HT1080 (cell line): ENCODE measurements around the gene RDH13. TPM values are rescaled to one million over a fixed set of nuclear protein-coding genes. Genes with fewer than 3 reads are reported as not detected.
"Not testable (repeated sequence)": the region's sequence is repeated elsewhere in the genome, so short reads cannot be mapped to it uniquely, and the experiment has no call there.

Experiments used
- DNase-seq: peaks from one replicate; pipeline ENCODE4 v3.0.0-alpha.2; 2015; ENCODE audit warnings: low read depth
- total RNA-seq: library from RNA; depleted of rRNA; stranded (reverse); fragments of >200 nt; shearing (Covaris generic); gene quantifications from 2 replicates; pipeline ENCODE4 v1.2.3, GENCODE V29; 2014; rRNA removed

Gene RDH13
- total RNA-seq, 1 experiment from 2014 or later: 15.6 TPM

DNA sequence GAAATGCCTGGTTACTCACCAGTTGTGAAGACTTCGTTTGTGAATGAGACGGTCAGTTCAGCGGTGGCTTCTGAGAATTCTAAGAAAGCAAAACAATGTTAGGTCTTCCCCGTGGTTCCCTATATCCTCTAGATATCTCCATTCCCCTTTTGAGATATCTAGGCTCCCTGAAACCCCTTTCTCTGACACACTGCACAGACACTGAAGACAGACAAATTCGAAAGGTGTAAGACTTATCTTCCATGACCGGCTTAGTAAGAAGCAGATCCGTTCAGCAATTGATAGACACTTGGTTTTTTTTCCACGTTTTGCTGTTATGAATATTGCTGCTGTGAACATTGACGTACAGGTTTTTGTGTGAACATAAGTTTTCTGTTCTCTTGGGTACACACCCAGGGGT, 44.3 kb downstream of the RDH13 start:
- DNase-seq: no peak

DNA sequence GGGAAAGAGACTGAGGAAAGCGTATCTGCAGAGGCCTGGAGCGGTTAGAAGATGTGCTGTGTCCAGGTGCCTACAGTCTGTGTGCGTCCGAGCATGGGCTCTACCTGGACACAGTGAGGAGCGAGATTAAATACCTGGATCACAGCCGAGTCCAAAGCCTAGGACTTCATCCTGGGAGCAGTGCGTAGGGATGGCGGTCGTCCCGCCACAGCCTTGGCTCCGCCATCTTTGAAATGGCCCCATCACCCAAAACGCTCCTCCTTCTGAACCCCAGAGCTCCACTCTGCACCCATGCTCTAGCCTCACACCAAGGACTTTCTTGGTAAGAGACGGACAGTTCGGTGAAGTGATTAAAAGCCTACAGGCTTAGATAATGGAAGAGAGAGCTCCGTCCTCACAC, 44.7 kb downstream of the RDH13 start:
- DNase-seq: no peak

DNA sequence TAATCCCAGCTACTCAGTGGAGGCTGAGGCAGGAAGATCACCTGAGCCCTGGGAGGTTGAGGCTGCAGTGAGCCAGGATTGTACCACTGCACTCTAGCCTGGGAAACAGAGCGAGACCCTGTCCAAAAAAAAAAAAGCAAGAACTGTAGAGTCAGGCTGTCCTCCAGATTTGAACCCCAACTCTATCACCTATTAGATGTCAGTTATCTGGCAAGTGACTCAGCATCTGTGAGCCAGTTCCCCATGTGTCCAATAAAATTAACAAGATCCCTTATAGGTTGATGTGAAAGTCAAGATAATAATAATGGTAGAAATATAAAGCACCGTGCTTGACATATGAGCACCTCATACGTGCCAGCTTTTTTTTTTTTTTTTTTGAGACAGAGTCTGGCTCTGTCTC, 46.9 kb downstream of the RDH13 start:
- DNase-seq: no peak

DNA sequence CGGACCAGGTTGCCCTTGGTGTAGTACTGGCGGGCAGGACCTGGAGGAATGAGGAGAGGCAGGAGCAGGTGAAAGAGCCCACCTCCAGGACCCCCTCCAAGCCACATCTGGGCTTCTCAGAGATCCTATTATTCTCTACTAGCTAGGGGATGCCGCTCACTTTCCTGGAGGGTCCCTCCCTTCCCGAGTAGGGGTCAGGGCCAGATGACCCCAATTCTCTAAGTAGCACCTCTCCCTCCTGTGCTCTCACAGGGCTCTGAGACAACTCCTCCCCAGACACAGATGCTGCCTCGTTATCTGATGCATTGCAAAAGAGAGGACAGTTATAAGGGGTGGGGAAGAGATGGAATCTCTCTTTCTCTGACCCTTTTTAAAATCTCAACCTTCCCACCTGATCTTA, 47.8 kb downstream of the RDH13 start:
- no peak for DNase-seq

DNA sequence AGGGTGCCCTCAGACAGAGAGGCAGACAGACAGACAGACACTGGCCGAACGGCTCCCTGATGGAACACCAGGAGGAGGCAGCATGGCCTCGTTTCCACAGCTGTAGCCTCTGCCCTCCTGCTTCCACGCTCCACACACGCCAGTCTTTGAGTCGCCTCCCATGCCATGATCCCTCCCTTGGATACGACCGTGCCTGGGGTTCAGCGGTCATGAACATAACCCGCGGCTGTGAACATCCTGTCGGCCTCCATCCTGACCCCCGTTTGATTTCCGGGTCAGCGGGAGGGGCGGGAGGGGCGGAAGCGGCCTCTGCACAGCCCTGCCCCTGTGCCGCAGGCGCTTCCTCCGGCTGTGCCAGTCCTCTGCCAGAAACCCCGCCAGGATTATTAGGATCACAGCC, 48.2 kb downstream of the RDH13 start:
- DNase-seq: peak; percentile 65

DNA sequence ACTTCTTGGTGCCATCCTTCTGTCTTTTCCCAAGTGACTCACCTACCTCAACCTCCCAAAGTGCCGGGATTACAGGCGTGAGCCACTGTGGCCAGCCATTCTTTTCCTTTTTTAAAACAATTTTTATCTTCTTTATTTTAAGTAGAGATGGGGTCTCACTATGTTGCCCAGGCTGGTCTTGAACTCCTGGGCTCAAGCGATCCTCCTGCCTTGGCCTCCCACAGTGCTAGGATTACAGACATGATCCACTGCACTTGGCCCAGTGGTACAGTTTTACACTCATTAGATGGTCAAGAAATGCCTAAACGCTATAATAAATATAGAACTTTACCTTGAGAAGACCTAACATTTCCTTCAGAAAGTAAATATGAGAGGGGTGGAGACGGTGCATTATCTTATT, 49.4 kb downstream of the RDH13 start:
- DNase-seq: no peak

DNA sequence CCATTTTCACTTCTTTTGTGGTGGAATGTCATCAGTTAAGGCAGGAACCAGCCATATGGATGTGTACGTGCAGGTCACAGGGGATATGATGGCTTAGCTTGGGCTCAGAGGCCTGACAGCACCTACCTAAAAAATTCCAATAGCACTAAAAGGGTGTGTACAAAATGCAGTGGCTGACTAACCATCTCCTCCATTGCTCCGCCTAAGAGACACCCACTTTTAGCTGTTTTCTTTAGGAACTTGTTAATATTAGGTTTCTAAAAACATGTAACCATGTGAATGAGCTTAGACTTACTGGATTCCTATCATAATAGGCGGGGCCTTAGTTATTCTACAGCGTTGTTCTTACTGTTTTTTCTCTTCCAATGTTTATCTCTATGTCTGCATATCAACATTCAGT, 50.6 kb downstream of the RDH13 start:
- DNase-seq: no peak

DNA sequence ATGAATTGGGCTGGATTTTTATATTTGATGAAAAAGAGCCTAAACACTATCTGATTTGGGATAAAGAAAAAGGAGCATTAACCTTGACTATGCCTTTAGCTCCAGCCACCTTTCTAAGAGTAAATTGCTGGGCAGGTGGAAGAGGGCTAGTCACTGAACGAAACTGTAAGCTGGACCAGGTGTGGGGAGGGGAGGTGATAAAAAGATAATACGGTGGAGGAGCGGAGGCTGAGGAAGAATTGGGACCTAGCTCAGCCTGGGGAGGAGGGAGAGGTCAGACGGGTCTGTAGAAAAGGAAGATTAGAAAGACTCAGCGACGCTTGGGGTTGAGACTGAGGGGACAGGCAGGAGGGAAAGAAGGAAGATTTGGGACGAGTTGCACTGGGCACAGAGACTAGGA, 52.4 kb downstream of the RDH13 start:
- DNase-seq: not testable (repeated sequence)

DNA sequence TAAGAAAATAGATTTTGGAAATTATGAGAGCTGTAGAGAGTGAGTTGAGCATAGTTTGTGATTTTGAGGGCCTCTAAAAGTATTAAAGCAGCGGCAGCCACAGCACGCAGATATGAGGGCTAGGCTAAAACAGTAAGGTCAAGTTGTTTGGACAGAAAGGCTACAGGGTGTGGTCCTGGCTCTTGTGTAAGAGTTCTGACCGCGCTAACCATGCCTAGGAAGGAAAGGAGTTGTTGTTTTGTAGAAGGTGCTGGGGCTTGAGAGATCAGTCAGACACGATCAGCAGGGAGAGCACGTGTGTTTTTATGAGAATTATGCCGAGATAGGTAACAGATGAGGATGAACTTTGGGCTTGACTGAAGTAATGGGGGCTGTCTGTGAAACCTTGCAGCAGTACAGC, 54.2 kb downstream of the RDH13 start:
- DNase-seq: not testable (repeated sequence)

DNA sequence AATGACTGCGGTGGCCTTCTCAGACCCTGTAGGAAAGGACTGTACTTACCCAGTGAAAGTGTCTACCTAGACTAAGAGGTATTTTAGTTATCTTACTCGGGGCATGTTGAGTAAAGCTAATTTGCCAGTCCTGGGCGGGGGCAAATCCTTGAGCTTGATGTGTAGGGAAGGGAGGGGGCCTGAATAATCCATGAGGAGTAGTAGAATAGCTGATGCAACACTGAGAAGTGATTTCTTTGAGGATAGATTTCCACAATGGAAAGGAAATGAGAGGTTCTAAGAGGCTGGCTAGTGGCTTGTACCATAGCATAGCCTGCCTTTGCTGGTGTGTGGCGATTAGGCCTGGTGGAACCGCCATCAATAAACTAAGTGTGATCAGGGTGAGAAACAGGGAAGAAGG, 54.8 kb downstream of the RDH13 start:
- not testable (repeated sequence) for DNase-seq

DNA sequence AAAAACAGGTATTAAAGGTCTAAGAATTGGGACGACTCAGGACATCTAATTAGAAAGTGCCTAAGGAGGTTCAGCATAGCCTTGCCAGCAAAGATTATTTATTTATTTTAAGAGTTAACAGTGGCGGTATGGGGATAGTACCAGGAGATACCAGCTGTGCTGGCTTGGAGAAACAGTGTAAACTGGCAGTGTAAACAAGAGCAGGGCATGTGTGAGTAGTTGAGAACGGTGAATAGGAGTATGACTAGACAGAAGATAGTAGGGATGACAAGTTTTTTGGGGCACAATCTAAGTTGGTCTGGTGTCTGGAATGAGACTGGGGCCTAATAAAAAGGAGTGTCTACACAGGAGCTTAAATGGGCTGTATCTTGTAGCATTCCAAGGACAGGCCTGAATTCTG, 55.4 kb downstream of the RDH13 start:
- not testable (repeated sequence) for DNase-seq

DNA sequence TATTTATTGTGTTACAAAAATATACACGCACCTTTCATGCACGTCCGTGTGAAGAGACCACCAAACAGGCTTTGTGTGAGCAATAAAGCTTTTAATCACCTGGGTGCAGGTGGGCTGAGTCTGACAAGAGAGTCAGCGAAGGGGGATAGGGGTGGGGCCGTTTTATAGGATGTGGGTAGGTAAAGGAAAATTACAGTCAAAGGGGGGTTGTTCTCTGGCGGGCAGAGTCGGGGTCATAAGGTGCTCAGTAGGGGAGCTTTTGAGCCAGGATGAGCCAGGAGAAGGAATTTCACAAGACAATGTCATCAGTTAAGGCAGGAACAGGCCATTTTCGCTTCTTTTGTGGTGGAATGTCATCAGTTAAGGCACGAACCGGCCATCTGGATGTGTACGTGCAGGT, 56.2 kb downstream of the RDH13 start:
- DNase-seq: not testable (repeated sequence)

DNA sequence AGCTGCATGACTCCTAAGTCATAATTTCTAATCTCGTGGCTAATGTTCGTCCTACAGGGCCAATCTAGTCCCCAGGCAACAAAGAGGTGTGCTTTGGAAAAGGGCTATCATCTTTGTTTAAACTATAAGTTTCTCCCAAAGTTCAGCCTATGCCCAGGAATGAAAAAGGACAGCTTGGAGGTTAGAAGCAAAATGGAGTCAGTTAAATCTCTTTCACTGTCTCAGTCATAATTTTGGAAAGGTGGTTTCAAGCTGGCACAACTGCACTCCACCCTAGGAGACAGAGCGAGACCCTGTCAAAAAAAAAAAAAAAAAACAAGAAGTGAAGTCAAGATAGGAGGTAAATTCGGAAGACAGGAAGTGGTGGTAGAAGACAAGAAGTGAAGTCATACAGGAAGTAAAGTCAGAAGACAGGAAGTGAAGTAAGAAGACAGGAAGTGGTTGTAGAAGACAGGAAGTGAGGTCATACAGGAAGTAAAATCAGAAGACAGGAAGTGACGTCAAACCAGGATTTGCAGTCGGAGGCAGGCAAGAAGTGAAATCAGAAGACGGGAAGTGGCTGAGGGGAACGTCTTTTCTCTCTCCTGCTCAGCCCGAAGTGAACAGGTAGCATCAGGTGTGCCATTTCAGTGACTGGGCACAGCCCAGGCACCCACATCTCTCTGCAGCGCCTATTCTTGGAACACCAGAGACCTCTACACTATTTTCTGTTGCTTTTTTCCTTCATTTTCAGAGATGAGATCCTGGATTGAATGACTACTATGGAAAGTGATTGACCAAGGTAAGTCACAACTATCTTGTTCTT, 57.1 kb downstream of the RDH13 start:
- peak; percentile 99 for DNase-seq

DNA sequence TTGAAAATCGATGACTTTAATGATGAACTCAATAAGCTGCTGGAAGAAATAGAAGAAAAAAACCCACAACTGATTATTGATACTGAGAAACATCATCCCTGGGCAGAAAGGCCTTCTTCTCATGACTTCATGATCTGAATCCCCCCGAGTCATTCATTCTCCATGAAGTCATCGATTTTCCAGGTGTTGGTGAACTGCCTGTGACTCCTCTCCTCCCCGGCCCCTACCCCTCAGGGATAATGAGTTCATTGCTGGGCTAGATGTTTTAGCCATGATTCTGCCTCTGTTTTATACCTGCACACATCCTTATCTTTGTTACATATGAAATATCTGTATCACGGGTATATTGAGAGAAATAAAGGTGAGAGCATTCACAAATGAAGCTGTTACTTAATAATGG, 62.2 kb downstream of the RDH13 start:
- DNase-seq: no peak

DNA sequence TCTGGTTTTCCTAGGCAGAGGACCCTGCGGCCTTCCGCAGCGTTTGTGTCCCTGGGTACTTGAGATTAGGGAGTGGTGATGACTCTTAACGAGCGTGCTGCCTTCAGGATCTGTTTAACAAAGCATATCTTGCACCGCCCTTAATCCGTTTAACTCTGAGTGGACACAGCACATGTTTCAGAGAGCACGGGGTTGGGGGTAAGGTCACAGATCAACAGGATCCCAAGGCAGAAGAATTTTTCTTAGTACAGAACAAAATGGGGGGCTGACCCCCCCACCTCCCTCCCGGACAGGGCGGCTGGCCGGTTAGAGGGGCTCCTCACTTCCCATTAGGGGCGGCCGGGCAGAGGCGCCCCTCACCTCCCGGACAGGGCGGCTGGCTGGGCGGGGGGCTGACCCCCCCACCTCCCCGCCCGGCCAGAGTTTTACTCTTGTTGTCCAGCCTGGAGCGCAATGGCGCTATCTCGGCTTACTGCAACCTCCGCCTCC, 64.2 kb downstream of the RDH13 start:
- not testable (repeated sequence) for DNase-seq

DNA sequence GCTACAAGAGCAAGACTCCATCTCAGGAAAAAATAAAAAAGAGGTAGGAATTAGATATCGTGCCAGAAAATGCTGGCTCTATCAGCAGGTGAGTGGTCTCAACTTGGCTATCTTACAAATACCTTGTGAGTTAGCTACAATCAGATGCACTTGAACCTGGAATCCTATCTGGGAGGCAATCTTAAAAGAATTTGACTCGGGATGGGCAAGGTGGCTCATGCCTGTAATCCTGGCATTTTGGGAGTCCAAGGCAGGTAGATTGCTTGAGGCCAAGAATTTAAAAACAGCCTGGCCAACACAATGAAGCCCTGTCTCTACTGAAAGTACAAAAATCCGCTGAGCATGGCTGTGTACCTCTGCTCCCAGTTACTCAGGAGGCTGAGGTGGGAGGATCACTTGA, 67.4 kb downstream of the RDH13 start:
- DNase-seq: no peak

Other genes with a start within 250 kb of the RDH13 start
- gene KIR3DL1, start 246.7 kb downstream of the RDH13 start, total RNA-seq: not detected in 2 replicates
- gene KIR2DS4, start 230.5 kb downstream of the RDH13 start, total RNA-seq: not detected in 2 replicates
- not detected in 2 replicates for gene KIR3DL2, start 212.7 kb downstream of the RDH13 start, total RNA-seq
- gene FCAR, start 188.9 kb downstream of the RDH13 start, total RNA-seq: not detected in 2 replicates
- 0.43 TPM in 1 of 2 replicates, not detected in the other for gene NCR1, start 157.0 kb downstream of the RDH13 start, total RNA-seq
- not detected in 2 replicates for gene NLRP7, start 115.6 kb downstream of the RDH13 start, total RNA-seq
- gene NLRP2, start 96.8 kb downstream of the RDH13 start, total RNA-seq: not detected in 2 replicates
- gene GP6, start 24.9 kb downstream of the RDH13 start, total RNA-seq: 0.03 and 0.05 TPM in 2 replicates
- 7.3 and 7.8 TPM in 2 replicates for gene EPS8L1, start 12.7 kb upstream of the RDH13 start, total RNA-seq
- gene PPP1R12C, start 54.5 kb upstream of the RDH13 start, total RNA-seq: 51.1 and 57.6 TPM in 2 replicates
- gene TNNT1, start 86.1 kb upstream of the RDH13 start, total RNA-seq: 28.7 and 33.4 TPM in 2 replicates
- gene TNNI3, start 94.6 kb upstream of the RDH13 start, total RNA-seq: not detected in 2 replicates
- gene DNAAF3, start 103.5 kb upstream of the RDH13 start, total RNA-seq: 2.0 and 2.2 TPM in 2 replicates
- gene SYT5, start 117.1 kb upstream of the RDH13 start, total RNA-seq: not detected in 2 replicates
- 0.39 TPM in 1 of 2 replicates, not detected in the other for gene PTPRH, start 146.4 kb upstream of the RDH13 start, total RNA-seq
- gene TMEM86B, start 165.6 kb upstream of the RDH13 start, total RNA-seq: 1.7 and 1.8 TPM in 2 replicates
- gene PPP6R1, start 195.9 kb upstream of the RDH13 start, total RNA-seq: 64.6 and 82.5 TPM in 2 replicates
- 77.4 and 77.8 TPM in 2 replicates for gene HSPBP1, start 217.0 kb upstream of the RDH13 start, total RNA-seq
- gene BRSK1, start 220.8 kb upstream of the RDH13 start, total RNA-seq: 1.7 and 7.6 TPM in 2 replicates